ENCODE data around the gene UBTF.

Gene UBTF

DNA sequence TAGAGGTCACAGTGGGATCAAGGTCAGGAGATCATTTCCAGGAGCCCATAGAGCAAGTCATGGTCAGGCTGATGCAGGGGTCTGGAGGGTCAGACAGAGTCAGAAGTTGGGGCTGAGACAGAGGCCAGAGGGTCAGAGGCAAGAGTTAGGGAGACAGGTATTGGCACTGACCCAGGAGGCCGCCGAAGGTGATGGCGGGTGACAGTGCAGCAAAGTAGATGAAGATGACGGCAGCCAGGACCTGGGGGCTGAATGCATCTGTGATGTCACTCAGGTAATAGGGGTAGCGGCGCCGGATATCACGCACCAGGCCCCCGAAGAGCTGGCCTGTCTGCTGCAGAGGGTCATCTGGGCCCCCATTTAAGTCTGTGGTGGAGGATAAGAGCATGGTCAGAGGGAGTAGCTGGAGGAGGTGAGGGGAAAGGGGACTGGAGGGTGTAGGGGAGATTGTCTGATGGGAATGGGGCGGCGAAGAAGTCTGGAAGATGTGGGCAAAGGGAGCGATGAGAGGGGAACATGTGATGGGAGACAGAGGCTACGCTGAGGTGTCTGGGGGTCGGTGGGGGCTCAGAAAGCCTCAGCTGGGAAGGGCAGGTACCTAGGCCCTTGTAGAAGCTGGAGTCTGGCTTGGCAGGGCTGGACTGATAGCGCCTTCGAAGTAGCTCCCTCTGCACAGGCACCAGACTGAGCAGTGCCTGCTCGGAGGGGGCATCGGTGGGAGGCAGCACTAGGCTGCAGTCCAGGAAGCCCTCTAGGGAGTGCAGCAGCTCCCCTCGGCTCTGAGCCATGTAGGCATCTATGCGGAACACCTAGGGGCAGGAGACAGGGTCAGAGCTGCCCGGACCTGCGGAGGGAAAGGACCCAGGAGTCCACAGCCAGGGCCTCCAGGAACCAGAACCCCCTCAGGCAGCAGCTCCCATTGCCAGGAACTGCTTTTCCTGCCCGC lies 38.6 kb upstream of the UBTF start:
- no peak overlapping the region for H3K4me3 ChIP-seq (ENCODE audit: low read length)
- no peaks in the 10 kb centered on the region; the same call in 1 of the 2 replicates for H3K4me1 ChIP-seq (ENCODE audit: control insufficient read depth, insufficient read depth, low read length)
- H3K27me3 ChIP-seq (ENCODE audit: control insufficient read depth, insufficient read depth, low read length): no peaks in the 10 kb centered on the region
- H3K27ac ChIP-seq (ENCODE audit: low read length): no peak overlapping the region
- DNase-seq (ENCODE audit: low read depth, low spot score): no peak
- WGBS (ENCODE audit: insufficient coverage, insufficient read length): no CpG with 5 or more reads among the region's 23 CpGs
- no peaks in the 10 kb centered on the region for H3K36me3 ChIP-seq (ENCODE audit: control insufficient read depth, insufficient read depth, low read length)
- no peaks in the 10 kb centered on the region for H3K9me3 ChIP-seq (ENCODE audit: control insufficient read depth, insufficient read depth, low read length)

DNA sequence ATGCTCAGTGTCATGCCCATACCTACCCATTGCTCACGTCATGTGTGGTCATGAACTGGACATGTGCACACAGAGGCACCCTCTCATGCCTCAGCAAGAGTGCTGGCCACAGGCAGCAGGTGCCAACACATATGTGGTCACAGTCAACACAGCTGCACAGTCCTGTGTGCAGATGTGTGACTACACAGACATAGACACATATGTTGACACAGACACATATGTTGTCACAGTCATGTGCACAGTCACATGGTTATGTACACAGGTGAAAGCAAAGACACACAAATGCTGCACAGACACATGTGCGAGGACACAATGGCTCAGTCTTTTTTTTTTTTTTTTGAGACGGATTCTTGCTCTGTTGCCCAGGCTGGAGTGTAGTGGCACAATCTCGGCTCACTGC lies 37.2 kb upstream of the UBTF start:
- no peak overlapping the region for H3K27ac ChIP-seq (ENCODE audit: low read length)
- WGBS (ENCODE audit: insufficient coverage, insufficient read length): no CpG with 5 or more reads among the region's 4 CpGs
- no peaks in the 10 kb centered on the region for H3K9me3 ChIP-seq (ENCODE audit: control insufficient read depth, insufficient read depth, low read length)
- no peaks in the 10 kb centered on the region for H3K27me3 ChIP-seq (ENCODE audit: control insufficient read depth, insufficient read depth, low read length)
- no peaks in the 10 kb centered on the region; the same call in 1 of the 2 replicates for H3K4me1 ChIP-seq (ENCODE audit: control insufficient read depth, insufficient read depth, low read length)
- H3K36me3 ChIP-seq (ENCODE audit: control insufficient read depth, insufficient read depth, low read length): no peaks in the 10 kb centered on the region
- DNase-seq (ENCODE audit: low read depth, low spot score): no peak
- H3K4me3 ChIP-seq (ENCODE audit: low read length): no peak overlapping the region

DNA sequence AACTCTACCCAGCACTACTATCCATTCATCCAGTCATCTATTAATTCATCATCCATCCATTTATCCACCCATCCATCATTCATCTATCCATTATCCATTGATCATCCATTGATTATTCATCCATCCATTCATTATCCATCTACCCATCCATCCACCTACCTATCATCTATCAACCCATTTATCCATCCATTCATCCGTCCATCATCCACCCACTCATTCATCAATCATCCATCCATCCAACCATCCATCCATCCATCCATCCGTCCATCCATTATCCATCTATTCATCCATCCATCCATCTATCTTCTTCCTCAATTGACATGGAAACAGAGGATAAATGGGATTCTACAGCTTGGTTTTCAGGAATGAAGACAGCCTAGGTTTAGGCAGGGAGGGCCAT lies 36.4 kb upstream of the UBTF start:
- no peaks in the 10 kb centered on the region for H3K27me3 ChIP-seq (ENCODE audit: control insufficient read depth, insufficient read depth, low read length)
- H3K9me3 ChIP-seq (ENCODE audit: control insufficient read depth, insufficient read depth, low read length): no peaks in the 10 kb centered on the region
- no peak overlapping the region for H3K27ac ChIP-seq (ENCODE audit: low read length)
- no peaks in the 10 kb centered on the region; the same call in 1 of the 2 replicates for H3K4me1 ChIP-seq (ENCODE audit: control insufficient read depth, insufficient read depth, low read length)
- DNase-seq (ENCODE audit: low read depth, low spot score): no peak
- no peaks in the 10 kb centered on the region for H3K36me3 ChIP-seq (ENCODE audit: control insufficient read depth, insufficient read depth, low read length)
- WGBS (ENCODE audit: insufficient coverage, insufficient read length): 100% methylated on average over 2 of the region's 2 CpGs
- no peak overlapping the region for H3K4me3 ChIP-seq (ENCODE audit: low read length)

DNA sequence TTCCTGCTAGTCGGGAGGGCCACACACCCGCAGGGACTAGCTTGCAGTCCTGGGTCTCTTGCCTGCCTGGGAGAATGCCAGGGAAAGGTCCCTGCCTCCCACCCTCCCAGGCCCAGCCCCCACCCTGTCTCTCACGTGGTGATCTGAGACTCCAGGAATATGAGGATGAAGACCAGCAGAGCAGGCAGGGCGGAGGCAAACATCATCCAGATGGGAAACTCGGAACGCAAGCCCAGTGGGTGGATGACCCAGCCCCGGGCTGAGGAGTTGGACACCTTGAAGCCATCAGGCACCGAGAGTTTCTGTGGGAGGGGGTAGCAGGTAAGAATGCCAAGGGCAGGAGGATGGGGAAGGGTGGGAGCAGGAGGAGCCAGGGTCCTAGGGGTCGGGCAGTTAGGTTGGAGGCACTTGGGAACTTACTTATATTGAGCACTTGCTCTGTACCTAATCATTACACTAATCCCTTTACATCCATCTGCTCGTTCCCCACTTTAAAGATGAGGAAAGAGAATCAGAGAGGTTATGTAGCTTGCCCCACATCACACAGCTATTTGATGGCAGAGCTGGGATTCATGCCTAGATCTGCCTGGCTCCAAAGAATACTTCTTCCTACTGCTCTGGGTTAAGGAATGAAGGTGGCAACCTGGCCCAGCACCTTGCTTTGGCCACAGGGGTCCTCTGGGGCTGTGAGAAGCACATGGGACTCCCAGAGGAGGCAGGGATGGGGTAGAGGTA lies 35.1 kb upstream of the UBTF start:
- H3K4me3 ChIP-seq (ENCODE audit: low read length): no peak overlapping the region
- H3K27ac ChIP-seq (ENCODE audit: low read length): no peak overlapping the region
- no peaks in the 10 kb centered on the region for H3K9me3 ChIP-seq (ENCODE audit: control insufficient read depth, insufficient read depth, low read length)
- DNase-seq (ENCODE audit: low read depth, low spot score): no peak
- H3K36me3 ChIP-seq (ENCODE audit: control insufficient read depth, insufficient read depth, low read length): no peaks in the 10 kb centered on the region
- WGBS (ENCODE audit: insufficient coverage, insufficient read length): no CpG with 5 or more reads among the region's 10 CpGs
- H3K4me1 ChIP-seq (ENCODE audit: control insufficient read depth, insufficient read depth, low read length): no peaks in the 10 kb centered on the region; the same call in 1 of the 2 replicates
- no peaks in the 10 kb centered on the region for H3K27me3 ChIP-seq (ENCODE audit: control insufficient read depth, insufficient read depth, low read length)

DNA sequence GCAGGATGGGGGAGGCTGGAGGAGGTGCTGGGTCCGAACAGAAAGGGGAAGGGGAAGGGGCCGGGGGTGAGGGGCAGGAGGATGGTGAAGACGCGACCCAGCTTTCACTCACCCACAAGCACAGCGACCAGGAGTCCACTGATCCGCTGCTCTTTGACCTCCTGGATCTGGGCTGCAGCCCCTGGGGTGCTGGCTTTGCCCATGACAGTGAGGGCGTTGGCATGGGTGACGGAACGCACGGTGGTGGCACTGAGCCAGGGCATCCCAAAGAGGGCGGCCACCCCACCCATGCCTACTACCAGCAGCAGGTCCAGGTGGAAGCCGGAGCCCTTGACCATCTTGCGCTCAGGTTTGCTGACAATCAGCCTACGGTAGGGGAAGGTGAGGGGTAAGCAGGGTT lies 33.5 kb upstream of the UBTF start:
- no peak overlapping the region for H3K4me3 ChIP-seq (ENCODE audit: low read length)
- WGBS (ENCODE audit: insufficient coverage, insufficient read length): no CpG with 5 or more reads among the region's 14 CpGs
- H3K36me3 ChIP-seq (ENCODE audit: control insufficient read depth, insufficient read depth, low read length): no peaks in the 10 kb centered on the region
- no peaks in the 10 kb centered on the region for H3K9me3 ChIP-seq (ENCODE audit: control insufficient read depth, insufficient read depth, low read length)
- H3K27ac ChIP-seq (ENCODE audit: low read length): no peak overlapping the region
- H3K4me1 ChIP-seq (ENCODE audit: control insufficient read depth, insufficient read depth, low read length): no peaks in the 10 kb centered on the region
- DNase-seq (ENCODE audit: low read depth, low spot score): no peak
- no peaks in the 10 kb centered on the region for H3K27me3 ChIP-seq (ENCODE audit: control insufficient read depth, insufficient read depth, low read length)

DNA sequence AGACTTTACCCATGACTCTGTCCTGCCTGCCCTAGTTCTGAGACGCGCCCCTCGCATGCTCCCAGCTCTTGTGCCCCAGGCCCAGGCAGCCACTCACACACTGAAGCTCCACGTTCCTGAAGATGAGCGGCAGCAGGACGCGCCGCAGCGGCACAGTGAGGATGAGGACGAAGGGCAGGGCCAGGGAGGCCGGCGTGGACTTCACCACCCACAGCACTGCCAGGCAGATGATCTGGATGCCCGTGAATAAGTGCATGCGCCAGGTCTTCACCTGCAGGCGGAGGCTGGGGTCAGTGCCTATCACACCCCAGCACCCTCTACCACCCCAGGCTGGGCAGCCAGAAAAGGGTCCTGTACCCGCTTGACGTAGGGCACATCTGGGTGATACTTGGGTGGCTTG lies 31.6 kb upstream of the UBTF start:
- Histone ChIP-seq H3K4me1 (ENCODE audit: control insufficient read depth, insufficient read depth, low read length) (no peaks in the 10 kb centered on the region; the same call in none of the 2 replicates), H3K27me3 (ENCODE audit: control insufficient read depth, insufficient read depth, low read length) (no peaks in the 10 kb centered on the region), H3K9me3 (ENCODE audit: control insufficient read depth, insufficient read depth, low read length) (no peaks in the 10 kb centered on the region), H3K27ac (ENCODE audit: low read length) (no peak overlapping the region), H3K36me3 (ENCODE audit: control insufficient read depth, insufficient read depth, low read length) (no peaks in the 10 kb centered on the region), H3K4me3 (ENCODE audit: low read length) (no peak overlapping the region)
- no peak for DNase-seq (ENCODE audit: low read depth, low spot score)
- WGBS (ENCODE audit: insufficient coverage, insufficient read length): no CpG with 5 or more reads among the region's 17 CpGs

DNA sequence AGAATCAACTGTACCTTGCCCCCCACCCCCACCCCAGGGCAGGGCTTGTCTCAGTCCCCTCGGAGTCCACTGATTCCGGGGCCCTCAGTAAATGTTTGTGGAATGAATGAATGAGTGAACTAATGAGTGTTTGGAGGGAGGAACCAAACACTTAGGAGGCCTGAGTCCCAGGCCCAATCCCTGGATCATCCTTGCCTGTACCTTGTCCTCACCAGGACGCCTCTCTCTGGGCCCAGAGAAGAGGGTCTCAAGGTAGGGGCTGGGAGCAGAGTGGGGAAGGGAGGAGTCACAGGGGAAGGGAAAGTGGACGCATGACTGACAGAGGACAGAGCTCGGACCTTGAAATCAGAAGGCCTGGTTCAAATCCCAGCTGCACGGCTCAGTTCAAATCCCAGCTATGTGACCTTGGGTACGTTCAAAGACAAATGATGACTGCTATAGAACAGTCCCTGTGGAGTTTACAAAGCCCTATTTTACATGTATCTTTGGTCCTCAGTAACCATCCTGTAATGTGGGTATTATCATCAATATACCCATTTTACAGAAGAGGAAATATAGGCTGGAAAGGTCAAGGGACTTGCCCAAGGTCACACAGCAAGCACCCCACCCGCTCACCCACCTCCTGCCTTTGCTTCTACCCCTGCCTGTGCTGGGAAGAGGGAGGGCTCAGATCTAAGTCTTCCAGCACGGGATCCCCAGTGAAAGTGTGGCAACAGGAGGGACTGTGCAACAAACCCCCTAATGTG lies 30.2 kb upstream of the UBTF start:
- Histone ChIP-seq H3K9me3 (ENCODE audit: control insufficient read depth, insufficient read depth, low read length) (no peaks in the 10 kb centered on the region), H3K27me3 (ENCODE audit: control insufficient read depth, insufficient read depth, low read length) (no peaks in the 10 kb centered on the region), H3K36me3 (ENCODE audit: control insufficient read depth, insufficient read depth, low read length) (no peaks in the 10 kb centered on the region), H3K27ac (ENCODE audit: low read length) (no peak overlapping the region), H3K4me3 (ENCODE audit: low read length) (no peak overlapping the region), H3K4me1 (ENCODE audit: control insufficient read depth, insufficient read depth, low read length) (no peaks in the 10 kb centered on the region; the same call in none of the 2 replicates)
- no peak for DNase-seq (ENCODE audit: low read depth, low spot score)
- WGBS (ENCODE audit: insufficient coverage, insufficient read length): no CpG with 5 or more reads among the region's 9 CpGs

DNA sequence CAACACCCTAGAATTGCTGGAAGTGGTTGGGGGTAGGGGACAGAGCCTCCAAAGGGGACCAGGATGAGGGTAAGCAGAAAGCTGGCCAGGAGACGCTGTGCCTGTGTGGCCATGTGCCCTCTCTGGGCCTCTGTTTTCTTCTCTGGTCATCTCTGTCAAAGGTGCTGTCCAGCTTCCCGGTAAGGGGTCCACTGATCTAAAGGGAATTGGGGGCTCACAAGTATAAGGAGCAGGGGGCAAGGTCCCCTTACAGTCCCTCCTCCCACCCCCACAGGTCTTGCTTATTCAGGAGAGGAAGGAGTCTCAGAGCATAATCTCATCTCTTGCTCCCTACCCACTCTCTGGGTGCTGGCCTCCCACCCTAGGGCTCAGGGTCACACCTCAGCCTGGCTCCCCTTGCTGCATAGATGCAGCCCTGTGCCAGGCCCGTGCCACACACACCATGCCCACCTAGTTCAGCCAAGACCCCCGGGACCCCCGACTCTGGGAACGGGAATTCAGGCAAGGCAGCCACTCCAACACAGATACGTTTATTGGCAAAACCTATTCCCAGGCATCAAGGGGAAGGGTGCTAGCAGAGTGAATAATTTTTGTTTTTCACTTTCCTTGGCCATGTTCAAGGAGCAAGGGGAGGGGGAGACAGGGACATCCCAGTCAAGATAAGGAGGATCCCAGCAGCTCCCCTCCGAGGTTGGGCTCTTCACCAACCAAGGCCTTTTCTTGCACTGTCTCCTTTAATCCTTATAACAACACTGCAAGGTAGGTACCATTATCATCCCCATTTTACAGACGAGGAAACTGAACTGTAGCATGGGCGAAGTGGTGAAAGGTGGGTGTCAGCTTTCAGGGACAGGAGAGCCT lies 28.6 kb upstream of the UBTF start:
- no peak overlapping the region for H3K27ac ChIP-seq (ENCODE audit: low read length)
- H3K36me3 ChIP-seq (ENCODE audit: control insufficient read depth, insufficient read depth, low read length): no peaks in the 10 kb centered on the region
- no peak overlapping the region for H3K4me3 ChIP-seq (ENCODE audit: low read length)
- no CpG with 5 or more reads among the region's 10 CpGs for WGBS (ENCODE audit: insufficient coverage, insufficient read length)
- H3K4me1 ChIP-seq (ENCODE audit: control insufficient read depth, insufficient read depth, low read length): no peaks in the 10 kb centered on the region; the same call in none of the 2 replicates
- no peak for DNase-seq (ENCODE audit: low read depth, low spot score)
- H3K27me3 ChIP-seq (ENCODE audit: control insufficient read depth, insufficient read depth, low read length): no peaks in the 10 kb centered on the region
- no peaks in the 10 kb centered on the region for H3K9me3 ChIP-seq (ENCODE audit: control insufficient read depth, insufficient read depth, low read length)

DNA sequence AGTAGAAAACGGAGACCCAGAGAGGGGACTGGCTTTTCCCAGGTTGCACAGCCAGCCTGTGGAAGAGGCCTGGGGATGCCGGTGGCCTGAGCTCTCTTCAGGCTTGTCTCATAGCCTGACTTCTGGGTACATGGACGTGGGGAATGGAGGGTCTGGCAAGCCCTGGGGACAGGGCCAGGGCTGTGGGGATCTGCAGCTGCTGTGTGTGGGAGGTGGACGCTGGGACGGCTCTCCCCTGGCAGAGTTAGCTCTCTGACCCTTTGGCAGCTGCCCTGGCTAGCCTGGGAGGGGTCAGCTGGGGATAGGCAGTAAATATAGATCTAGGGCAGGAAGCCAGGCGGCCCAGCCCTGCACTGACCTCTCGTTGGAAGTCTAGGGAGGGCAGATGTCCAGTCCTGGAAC lies 28.0 kb upstream of the UBTF start:
- H3K4me1 ChIP-seq (ENCODE audit: control insufficient read depth, insufficient read depth, low read length): no peaks in the 10 kb centered on the region; the same call in none of the 2 replicates
- no peaks in the 10 kb centered on the region for H3K36me3 ChIP-seq (ENCODE audit: control insufficient read depth, insufficient read depth, low read length)
- no peak for DNase-seq (ENCODE audit: low read depth, low spot score)
- no peaks in the 10 kb centered on the region for H3K9me3 ChIP-seq (ENCODE audit: control insufficient read depth, insufficient read depth, low read length)
- H3K27me3 ChIP-seq (ENCODE audit: control insufficient read depth, insufficient read depth, low read length): no peaks in the 10 kb centered on the region
- no CpG with 5 or more reads among the region's 7 CpGs for WGBS (ENCODE audit: insufficient coverage, insufficient read length)
- no peak overlapping the region for H3K27ac ChIP-seq (ENCODE audit: low read length)
- H3K4me3 ChIP-seq (ENCODE audit: low read length): no peak overlapping the region

Data from iPS DF 6.9 (cell line).